Trophoblast cell (in vitro differentiated cells and primary cell): Measurements from ENCODE around the gene IGF2BP1.
"Not testable (repeated sequence)": the region's sequence is repeated elsewhere in the genome, so short reads cannot be mapped to it uniquely, and the experiment has no call there.

Experiments used
- DNase-seq, 2 donors: peaks; one replicate each; pipeline ENCODE4 v3.0.0-alpha.2; 2016
- H2AFZ ChIP-seq: 2 replicates; pipeline ENCODE4 v1.6.1; 2013; ENCODE audit warnings: low read length, moderate library complexity, mild to moderate bottlenecking; ENCODE audit not compliant: insufficient read depth, poor library complexity
- H2AK5ac ChIP-seq: 2 replicates; pipeline ENCODE4 v1.6.1; 2013; ENCODE audit warnings: mild to moderate bottlenecking, low read length
- H2BK120ac ChIP-seq: 2 replicates; pipeline ENCODE4 v1.6.1; 2013; ENCODE audit warnings: low read length, mild to moderate bottlenecking, moderate library complexity; ENCODE audit not compliant: insufficient read depth, poor library complexity
- H2BK12ac ChIP-seq: 2 replicates; pipeline ENCODE4 v1.6.1; 2013; ENCODE audit warnings: mild to moderate bottlenecking, low read length, moderate library complexity
- H2BK5ac ChIP-seq: 2 replicates; pipeline ENCODE4 v1.6.1; 2013; ENCODE audit warnings: low read length, low read depth, moderate library complexity, mild to moderate bottlenecking; ENCODE audit not compliant: poor library complexity
- H3K14ac ChIP-seq: 2 replicates; pipeline ENCODE4 v1.6.1; 2013; ENCODE audit warnings: mild to moderate bottlenecking, low read length
- H3K18ac ChIP-seq: 2 replicates; pipeline ENCODE4 v1.6.1; 2013; ENCODE audit warnings: mild to moderate bottlenecking, low read length
- H3K23ac ChIP-seq: 2 replicates; pipeline ENCODE4 v1.6.1; 2013; ENCODE audit warnings: low read length
- H3K27ac ChIP-seq: 2 replicates; pipeline ENCODE4 v1.5.1; 2013; ENCODE audit warnings: low read depth, mild to moderate bottlenecking, inconsistent platforms, low read length, moderate library complexity
- H3K27me3 ChIP-seq: 2 replicates; pipeline ENCODE4 v1.6.1; 2013; ENCODE audit warnings: inconsistent platforms, mild to moderate bottlenecking, low read length, moderate library complexity; ENCODE audit not compliant: insufficient read depth
- H3K36me3 ChIP-seq, 2 experiments: 1 replicate in 1 of 2; 2 replicates in 1 of 2; pipeline ENCODE4 v1.6.1; 2013; ENCODE audit warnings: low read length in 2 of 2, mild to moderate bottlenecking in 2 of 2, moderate library complexity in 1 of 2; ENCODE audit not compliant: insufficient read depth in 2 of 2, control insufficient read depth in 1 of 2
- H3K4ac ChIP-seq: 2 replicates; pipeline ENCODE4 v1.6.1; 2013; ENCODE audit warnings: low read depth, mild to moderate bottlenecking, low read length, moderate library complexity
- H3K4me1 ChIP-seq, 2 experiments: 1 replicate in 1 of 2; 2 replicates in 1 of 2; pipeline ENCODE4 v1.6.1; 2013; ENCODE audit warnings: low read length in 2 of 2, mild to moderate bottlenecking in 2 of 2, moderate library complexity in 1 of 2; ENCODE audit not compliant: insufficient read depth in 2 of 2, control insufficient read depth in 1 of 2
- H3K4me2 ChIP-seq: 2 replicates; pipeline ENCODE4 v1.6.1; 2013; ENCODE audit warnings: inconsistent platforms, mild to moderate bottlenecking, low read length, moderate library complexity
- H3K4me3 ChIP-seq: 2 replicates; pipeline ENCODE4 v1.5.1; 2013; ENCODE audit warnings: mild to moderate bottlenecking, low read depth, low read length, inconsistent platforms
- H3K79me1 ChIP-seq: one replicate; pipeline ENCODE4 v1.6.1; 2013; ENCODE audit warnings: low read length
- H3K79me2 ChIP-seq: 2 replicates; pipeline ENCODE4 v1.6.1; 2013; ENCODE audit warnings: low read length, mild to moderate bottlenecking; ENCODE audit not compliant: control insufficient read depth, insufficient read depth, poor library complexity
- H3K9ac ChIP-seq: 2 replicates; pipeline ENCODE4 v1.6.1; 2013; ENCODE audit warnings: mild to moderate bottlenecking, low read length
- H3K9me3 ChIP-seq: 2 replicates; pipeline ENCODE4 v1.6.1; 2013; ENCODE audit warnings: low read depth, mild to moderate bottlenecking, control low read depth, inconsistent platforms, low read length; ENCODE audit not compliant: insufficient read depth
- H4K12ac ChIP-seq: 2 replicates; pipeline ENCODE4 v1.6.1; 2013; ENCODE audit warnings: low read depth, mild to moderate bottlenecking, low read length, moderate library complexity
- H4K8ac ChIP-seq: 2 replicates; pipeline ENCODE4 v1.6.1; 2013; ENCODE audit warnings: low read depth, mild to moderate bottlenecking, low read length, moderate library complexity
- H4K91ac ChIP-seq: one replicate; pipeline ENCODE4 v1.6.1; 2013; ENCODE audit warnings: low read depth, mild to moderate bottlenecking, low read length, moderate library complexity
- WGBS: extraction: QIAGEN DNeasy Blood & Tissue Kit; methylation state at CpG from one replicate; pipeline ENCODE4 v1.1.7; 2013; ENCODE audit warnings: missing lambda C conversion rate; ENCODE audit not compliant: insufficient read length, insufficient coverage; ENCODE audit errors: extremely low coverage; 5-methylcytosine and 5-hydroxymethylcytosine counted together

IGF2BP1 gene

DNA sequence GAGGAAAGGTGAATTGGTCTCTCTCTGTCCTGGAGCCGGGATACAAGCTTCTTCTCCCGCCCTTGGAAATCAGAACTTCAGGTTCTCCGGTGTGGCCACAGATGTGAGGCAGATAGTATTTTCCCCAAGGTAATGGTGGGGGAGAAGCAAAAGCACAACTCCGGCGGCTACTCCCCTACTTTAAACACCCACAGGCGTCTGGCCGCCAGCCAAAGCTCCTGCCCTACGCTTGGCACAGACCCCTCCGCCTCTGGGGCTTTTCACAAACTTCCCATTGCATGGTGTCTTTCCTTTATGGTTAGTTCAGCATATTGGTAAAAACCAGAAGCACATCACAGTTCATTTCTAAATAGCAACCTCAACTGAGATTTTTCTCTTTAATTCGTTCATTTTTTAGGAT is 95.9 kb downstream of the IGF2BP1 start:
- Histone ChIP-seq H2AFZ (no peak overlapping the region), H3K79me2 (no peaks in the 10 kb centered on the region), H3K14ac (no peak overlapping the region), H4K91ac (no peak overlapping the region), H4K12ac (no peak overlapping the region), H3K4ac (no peak overlapping the region), H3K36me3 (no peaks in the 10 kb centered on the region), H3K23ac (no peak overlapping the region), H3K4me1 (no peaks in the 10 kb centered on the region), H3K4me3 (no peak overlapping the region), H3K9me3 (no peaks in the 10 kb centered on the region), H2BK5ac (no peak overlapping the region), H3K27me3 (no peaks in the 10 kb centered on the region), H2BK12ac (no peak overlapping the region), H3K9ac (no peak overlapping the region), H2AK5ac (no peak overlapping the region), H2BK120ac (no peak overlapping the region), H4K8ac (no peak overlapping the region), H3K27ac (no peak overlapping the region), H3K4me2 (no peak overlapping the region), H3K18ac (no peak overlapping the region), H3K79me1 (no peaks in the 10 kb centered on the region)
- no CpG with 5 or more reads among the region's 10 CpGs for WGBS
- DNase-seq = no peak

DNA sequence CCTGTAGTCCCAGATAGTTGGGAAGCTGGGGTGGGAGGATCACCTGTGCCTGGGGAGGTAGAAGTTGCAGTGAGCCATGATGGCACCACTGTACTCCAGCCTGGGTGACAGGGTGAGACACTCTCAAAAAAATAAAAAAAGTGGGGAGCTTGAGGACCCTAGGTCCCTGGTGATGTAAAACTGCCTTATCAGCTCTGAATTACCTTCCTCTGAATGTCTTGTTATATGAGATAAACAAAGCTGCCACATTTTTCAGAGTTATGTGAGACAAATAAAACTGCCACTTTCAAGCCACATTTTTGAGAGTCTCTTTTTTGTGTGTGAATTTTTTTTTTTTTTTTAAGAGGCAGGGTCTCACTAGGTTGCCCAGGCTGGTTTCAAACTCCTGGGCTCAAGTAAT is 103.4 kb downstream of the IGF2BP1 start:
- Histone ChIP-seq H3K4ac (no peak overlapping the region), H3K36me3 (no peaks in the 10 kb centered on the region), H2AK5ac (no peak overlapping the region), H3K27me3 (no peaks in the 10 kb centered on the region), H2BK12ac (no peak overlapping the region), H2BK120ac (no peak overlapping the region), H3K79me2 (no peaks in the 10 kb centered on the region), H3K18ac (no peak overlapping the region), H3K4me3 (no peak overlapping the region), H3K79me1 (no peaks in the 10 kb centered on the region), H2AFZ (no peak overlapping the region), H4K8ac (no peak overlapping the region), H4K91ac (no peak overlapping the region), H2BK5ac (no peak overlapping the region), H3K9me3 (no peaks in the 10 kb centered on the region), H3K23ac (no peak overlapping the region), H3K4me1 (peaks cover 0 to 8% of the 10 kb centered on the region in 2 experiments), H3K4me2 (no peak overlapping the region), H3K14ac (no peak overlapping the region), H4K12ac (no peak overlapping the region), H3K27ac (no peak overlapping the region), H3K9ac (no peak overlapping the region)
- DNase-seq = no peak

- H3K79me2 ChIP-seq = no peaks in the 10 kb centered on the region
- no peaks in the 10 kb centered on the region for H3K79me1 ChIP-seq
- no peak overlapping the region for H3K4me3 ChIP-seq
- no peak overlapping the region for H3K18ac ChIP-seq
- H3K4me2 ChIP-seq = no peak overlapping the region
- H4K8ac ChIP-seq = no peak overlapping the region
- H2BK12ac ChIP-seq = no peak overlapping the region
- no peak overlapping the region for H2AFZ ChIP-seq
- H3K23ac ChIP-seq = no peak overlapping the region
- no peak overlapping the region for H3K27ac ChIP-seq
- H3K27me3 ChIP-seq = no peaks in the 10 kb centered on the region
- WGBS = no CpG with 5 or more reads among the region's 4 CpGs
- H4K91ac ChIP-seq = no peak overlapping the region
- no peak overlapping the region for H3K14ac ChIP-seq
- H3K4ac ChIP-seq = no peak overlapping the region
- no peak overlapping the region for H2AK5ac ChIP-seq
- H3K36me3 ChIP-seq = no peaks in the 10 kb centered on the region
- H3K9ac ChIP-seq = no peak overlapping the region
- H4K12ac ChIP-seq = no peak overlapping the region
- no peaks in the 10 kb centered on the region for H3K9me3 ChIP-seq
- H3K4me1 ChIP-seq = peaks cover 0 to 11% of the 10 kb centered on the region in 2 experiments
- H2BK5ac ChIP-seq = no peak overlapping the region
- H2BK120ac ChIP-seq = no peak overlapping the region
- DNase-seq = peak; percentile 19 to 29
Observed at GRCh38 chr17:49101054-49101534, 103.9 kb downstream of the IGF2BP1 start.

DNA sequence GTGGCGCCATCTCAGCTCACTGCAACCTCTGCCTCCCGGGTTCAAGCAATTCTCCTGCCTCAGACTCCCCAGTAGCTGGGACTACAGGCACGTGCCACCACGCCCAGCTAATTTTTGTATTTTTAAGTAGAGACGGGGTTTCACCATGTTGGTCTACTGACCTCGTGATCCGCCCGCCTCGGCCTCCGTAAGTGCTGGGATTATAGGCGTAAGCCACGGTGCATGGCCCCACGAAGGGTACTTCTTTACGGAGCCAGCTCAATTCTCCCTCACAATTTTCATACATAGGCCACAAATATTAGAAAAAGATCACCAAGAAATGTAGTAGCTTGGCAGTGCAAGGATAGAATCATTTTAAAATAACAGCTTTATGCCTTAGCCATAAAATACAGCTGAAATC is 106.2 kb downstream of the IGF2BP1 start:
- not testable (repeated sequence) for H3K14ac ChIP-seq, H3K4me3 ChIP-seq, H3K9ac ChIP-seq, H3K27me3 ChIP-seq, H4K8ac ChIP-seq, H2BK5ac ChIP-seq, H3K79me2 ChIP-seq, H3K27ac ChIP-seq, H2BK12ac ChIP-seq, H2BK120ac ChIP-seq, DNase-seq, H3K4me2 ChIP-seq, H3K18ac ChIP-seq, H4K12ac ChIP-seq, H3K36me3 ChIP-seq, H2AFZ ChIP-seq, H3K9me3 ChIP-seq, H3K23ac ChIP-seq, H2AK5ac ChIP-seq, H3K4ac ChIP-seq, H4K91ac ChIP-seq, H3K79me1 ChIP-seq
- peaks cover 4 to 23% of the 10 kb centered on the region in 2 experiments for H3K4me1 ChIP-seq
- WGBS = no CpG with 5 or more reads among the region's 14 CpGs
